ENCODE results near the gene F2.
A peak's percentile ranks its signal among the peaks of the same experiment; 100 is the strongest.

F2 gene

GRCh38 chr11:46718155-46719019 is 626 bp upstream of the F2 start:
- no peak for DNase-seq

- DNase-seq = no peak
These were observed 668 bp downstream of the F2 start for GRCh38 chr11:46719543-46720218.

GRCh38 chr11:46721286-46721685 is 2.3 kb downstream of the F2 start:
- no peak for DNase-seq

- no peak for DNase-seq
These were observed 3.7 kb downstream of the F2 start for GRCh38 chr11:46722566-46723358.

GRCh38 chr11:46723359-46723680 is 4.3 kb downstream of the F2 start:
- DNase-seq = no peak

- DNase-seq = peak; percentile 6
These were observed 5.1 kb downstream of the F2 start for GRCh38 chr11:46724088-46724487.

GRCh38 chr11:46725338-46726205 is 6.6 kb downstream of the F2 start:
- no peak for DNase-seq

GRCh38 chr11:46726206-46726862 is 7.3 kb downstream of the F2 start:
- no peak for DNase-seq

- no peak for DNase-seq
These were observed 9.1 kb downstream of the F2 start for GRCh38 chr11:46727952-46728658.

- no peak for DNase-seq
These were observed 9.6 kb downstream of the F2 start for GRCh38 chr11:46728659-46729040.

- DNase-seq = no peak
These were observed 10.4 kb downstream of the F2 start for GRCh38 chr11:46729110-46730027.

GRCh38 chr11:46731545-46731944 is 12.5 kb downstream of the F2 start:
- DNase-seq = no peak

- DNase-seq = no peak
These were observed 14.2 kb downstream of the F2 start for GRCh38 chr11:46733234-46733633.

- no peak for DNase-seq
These were observed 17.1 kb downstream of the F2 start for GRCh38 chr11:46736146-46736545.

- DNase-seq = no peak
These were observed 17.6 kb downstream of the F2 start for GRCh38 chr11:46736615-46737014.

GRCh38 chr11:46737699-46738098 is 18.7 kb downstream of the F2 start:
- no peak for DNase-seq

GRCh38 chr11:46738887-46739286 is 19.9 kb downstream of the F2 start:
- no peak for DNase-seq

GRCh38 chr11:46741600-46742484 is 22.8 kb downstream of the F2 start:
- no peak for DNase-seq

- no peak for DNase-seq
These were observed 24.0 kb downstream of the F2 start for GRCh38 chr11:46743043-46743442.
